Testis (tissue), 2 donors: ENCODE results near the gene CRADD.

Source experiments
- POLR2A ChIP-seq: fragments of 450-650 bp; IDR thresholded peaks from one replicate; pipeline ENCODE4 v1.6.1; 2017; ENCODE audit warnings: antibody characterized with exemption, mild to moderate bottlenecking, moderate library complexity
- TF ChIP-seq, protein P1 (sequence below), 3 experiments: fragments of 450-650 bp in 2 of 3; fragments of 200-600 bp in 1 of 3; sonication (generic) in 1 of 3; IDR thresholded peaks; one replicate each; pipeline ENCODE4 v1.5.1; 2016 to 2019; ENCODE audit warnings: antibody characterized with exemption in 3 of 3, mild to moderate bottlenecking in 2 of 3, moderate library complexity in 1 of 3

DNA sequence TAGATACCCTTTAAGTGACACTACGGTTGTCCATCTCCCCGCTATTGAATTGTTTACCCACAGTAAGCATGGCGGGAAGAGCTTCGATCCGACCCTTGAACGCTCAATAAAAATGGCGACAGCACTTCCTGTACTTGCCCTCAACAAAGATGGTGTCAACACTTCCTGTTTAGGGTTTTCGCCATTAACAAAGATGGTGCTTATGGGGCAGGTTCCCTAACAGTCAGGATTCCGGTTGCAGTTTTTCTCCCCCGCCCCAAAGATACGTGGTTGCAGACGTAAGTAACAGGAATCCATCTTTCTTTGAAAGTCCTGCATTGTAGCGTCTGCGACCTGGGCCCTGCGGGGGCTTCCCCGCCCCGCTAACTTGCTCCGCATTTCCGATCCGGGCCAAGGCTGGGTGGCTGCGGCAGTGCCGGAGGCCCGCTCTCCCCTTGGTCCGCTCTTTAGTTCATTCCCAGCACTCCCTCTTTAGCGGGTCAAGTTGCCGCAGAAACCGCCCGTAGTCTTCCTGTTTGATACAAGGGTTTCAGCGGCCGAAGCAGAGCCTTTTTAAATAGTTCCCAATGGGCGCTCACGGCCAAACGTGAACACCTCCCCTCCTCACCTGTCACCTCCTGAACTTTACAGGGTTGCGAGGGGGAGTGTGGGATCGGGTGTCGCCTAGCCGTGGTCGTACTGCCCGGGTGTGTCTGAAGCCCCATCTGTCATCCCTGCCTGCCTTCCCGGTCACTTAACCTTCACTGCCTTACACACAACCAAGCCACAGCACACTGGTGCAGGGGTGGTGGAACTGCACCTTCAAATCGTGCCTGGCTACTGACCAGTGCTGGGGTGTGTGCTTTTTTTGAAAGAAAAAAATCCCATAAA lies at the start of gene CRADD:
- TF ChIP-seq, protein P1, sequence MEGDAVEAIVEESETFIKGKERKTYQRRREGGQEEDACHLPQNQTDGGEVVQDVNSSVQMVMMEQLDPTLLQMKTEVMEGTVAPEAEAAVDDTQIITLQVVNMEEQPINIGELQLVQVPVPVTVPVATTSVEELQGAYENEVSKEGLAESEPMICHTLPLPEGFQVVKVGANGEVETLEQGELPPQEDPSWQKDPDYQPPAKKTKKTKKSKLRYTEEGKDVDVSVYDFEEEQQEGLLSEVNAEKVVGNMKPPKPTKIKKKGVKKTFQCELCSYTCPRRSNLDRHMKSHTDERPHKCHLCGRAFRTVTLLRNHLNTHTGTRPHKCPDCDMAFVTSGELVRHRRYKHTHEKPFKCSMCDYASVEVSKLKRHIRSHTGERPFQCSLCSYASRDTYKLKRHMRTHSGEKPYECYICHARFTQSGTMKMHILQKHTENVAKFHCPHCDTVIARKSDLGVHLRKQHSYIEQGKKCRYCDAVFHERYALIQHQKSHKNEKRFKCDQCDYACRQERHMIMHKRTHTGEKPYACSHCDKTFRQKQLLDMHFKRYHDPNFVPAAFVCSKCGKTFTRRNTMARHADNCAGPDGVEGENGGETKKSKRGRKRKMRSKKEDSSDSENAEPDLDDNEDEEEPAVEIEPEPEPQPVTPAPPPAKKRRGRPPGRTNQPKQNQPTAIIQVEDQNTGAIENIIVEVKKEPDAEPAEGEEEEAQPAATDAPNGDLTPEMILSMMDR (IDR thresholded peaks at IDR 0.05), result no peak
- TF ChIP-seq POLR2A, result peak; percentile 62
